ENCODE results near the gene SHISAL1.
A peak's percentile ranks its signal among the peaks of the same experiment; 100 is the strongest.

The SHISAL1 gene

DNA sequence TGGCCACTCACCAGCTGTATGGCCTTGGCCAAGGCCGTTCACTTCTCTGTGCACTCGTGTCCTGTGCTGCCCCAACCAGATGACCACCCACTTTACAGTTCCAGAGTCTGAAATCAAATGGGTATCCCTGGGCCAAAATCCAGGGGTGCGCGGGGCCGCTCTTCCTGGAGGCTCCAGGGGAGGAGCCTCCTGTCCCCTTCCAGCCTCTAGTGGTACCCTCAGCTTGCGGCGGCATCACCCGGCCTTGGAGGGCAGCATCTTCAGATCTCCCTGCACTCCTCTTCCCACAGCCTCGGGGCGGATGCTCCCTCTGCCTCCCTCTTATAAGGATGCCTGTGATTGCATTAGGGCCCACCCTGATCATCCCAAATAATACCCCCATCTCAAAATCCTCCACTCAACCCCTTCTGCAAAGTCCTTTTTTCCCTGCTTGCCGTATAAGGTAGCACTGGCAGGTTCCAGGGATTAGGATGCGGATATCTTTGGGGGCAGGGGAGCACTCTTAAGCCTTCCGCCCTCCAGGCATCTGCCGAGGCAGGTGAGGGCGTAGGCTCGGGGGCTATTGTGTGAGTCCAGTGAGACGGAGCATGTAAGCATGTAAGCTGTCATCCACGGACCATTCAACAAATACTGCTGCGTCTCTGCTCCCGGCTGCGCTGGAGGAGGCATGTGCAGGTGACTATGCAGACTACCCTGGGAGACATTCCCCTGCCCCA is 24.4 kb upstream of the SHISAL1 start:
- H3K4me3 ChIP-seq (ENCODE audit: severe bottlenecking) = no peak overlapping the region
- peaks cover 10% of the 10 kb centered on the region for H3K27me3 ChIP-seq (ENCODE audit: insufficient read depth, poor library complexity, severe bottlenecking)
- ATAC-seq (ENCODE audit: low read depth) (peak; percentile 11; the same call in 1 of the 3 replicates), DNase-seq (ENCODE audit: low spot score) (no peak)
- TF ChIP-seq, protein P1, sequence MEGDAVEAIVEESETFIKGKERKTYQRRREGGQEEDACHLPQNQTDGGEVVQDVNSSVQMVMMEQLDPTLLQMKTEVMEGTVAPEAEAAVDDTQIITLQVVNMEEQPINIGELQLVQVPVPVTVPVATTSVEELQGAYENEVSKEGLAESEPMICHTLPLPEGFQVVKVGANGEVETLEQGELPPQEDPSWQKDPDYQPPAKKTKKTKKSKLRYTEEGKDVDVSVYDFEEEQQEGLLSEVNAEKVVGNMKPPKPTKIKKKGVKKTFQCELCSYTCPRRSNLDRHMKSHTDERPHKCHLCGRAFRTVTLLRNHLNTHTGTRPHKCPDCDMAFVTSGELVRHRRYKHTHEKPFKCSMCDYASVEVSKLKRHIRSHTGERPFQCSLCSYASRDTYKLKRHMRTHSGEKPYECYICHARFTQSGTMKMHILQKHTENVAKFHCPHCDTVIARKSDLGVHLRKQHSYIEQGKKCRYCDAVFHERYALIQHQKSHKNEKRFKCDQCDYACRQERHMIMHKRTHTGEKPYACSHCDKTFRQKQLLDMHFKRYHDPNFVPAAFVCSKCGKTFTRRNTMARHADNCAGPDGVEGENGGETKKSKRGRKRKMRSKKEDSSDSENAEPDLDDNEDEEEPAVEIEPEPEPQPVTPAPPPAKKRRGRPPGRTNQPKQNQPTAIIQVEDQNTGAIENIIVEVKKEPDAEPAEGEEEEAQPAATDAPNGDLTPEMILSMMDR (IDR thresholded peaks at IDR 0.05; ENCODE audit: poor library complexity, severe bottlenecking) = no peak
- no peaks in the 10 kb centered on the region for H3K4me1 ChIP-seq (ENCODE audit: insufficient read depth, poor library complexity, severe bottlenecking)
- H3K9me3 ChIP-seq (ENCODE audit: severe bottlenecking) = no peaks in the 10 kb centered on the region
- H3K27ac ChIP-seq (ENCODE audit: poor library complexity, severe bottlenecking) = no peak overlapping the region
- no peaks in the 10 kb centered on the region for H3K36me3 ChIP-seq (ENCODE audit: low read depth)

DNA sequence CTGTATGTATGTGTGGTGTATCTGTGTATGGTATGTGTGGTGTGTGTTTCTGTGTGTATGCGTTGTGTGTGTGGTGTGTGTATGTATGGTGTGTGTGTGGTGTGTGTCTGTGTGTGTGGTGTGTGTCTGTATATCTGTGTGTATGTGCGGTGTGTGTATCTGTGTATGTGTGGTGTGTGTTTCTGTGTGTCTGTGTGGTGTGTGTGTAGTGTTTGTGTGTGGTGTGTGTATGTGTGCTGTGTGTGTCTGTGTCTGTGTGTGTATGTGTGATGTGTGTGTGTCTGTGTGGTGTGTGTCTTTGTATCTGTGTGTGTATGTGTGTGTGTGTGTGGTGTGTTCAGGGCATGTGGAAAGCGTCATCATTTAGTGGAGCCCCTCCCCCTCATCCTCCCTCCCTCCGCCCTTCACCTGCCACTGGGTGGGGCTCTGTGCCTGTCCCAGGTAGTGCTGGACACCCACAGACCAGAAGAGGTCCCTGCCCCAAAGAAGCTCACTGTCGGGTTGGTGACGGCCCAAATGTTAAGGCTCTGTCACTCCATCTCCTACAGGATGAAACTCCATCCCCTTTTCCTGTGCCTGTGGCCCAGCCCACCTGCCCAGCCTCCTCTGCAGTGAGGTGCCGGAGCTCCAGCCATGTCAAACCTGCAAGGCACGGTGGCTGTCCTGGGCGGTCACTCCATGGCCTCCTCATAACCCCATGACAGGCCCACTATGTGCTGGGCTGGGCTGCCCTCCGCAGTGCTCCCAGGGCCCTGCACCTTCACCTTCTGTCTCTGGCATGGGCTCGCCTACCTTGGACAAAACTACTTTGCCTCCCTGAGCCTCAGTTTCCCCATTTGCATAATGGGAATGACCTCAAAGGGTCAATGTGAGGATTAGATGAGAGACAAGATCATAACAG is 23.4 kb upstream of the SHISAL1 start:
- no peaks in the 10 kb centered on the region for H3K9me3 ChIP-seq (ENCODE audit: severe bottlenecking)
- peaks cover 13% of the 10 kb centered on the region for H3K27me3 ChIP-seq (ENCODE audit: insufficient read depth, poor library complexity, severe bottlenecking)
- H3K36me3 ChIP-seq (ENCODE audit: low read depth) = no peaks in the 10 kb centered on the region
- no peak overlapping the region for H3K27ac ChIP-seq (ENCODE audit: poor library complexity, severe bottlenecking)
- ATAC-seq (ENCODE audit: low read depth) (peak; percentile 69), DNase-seq (ENCODE audit: low spot score) (no peak)
- H3K4me3 ChIP-seq (ENCODE audit: severe bottlenecking) = no peak overlapping the region
- TF ChIP-seq, protein P1 (IDR thresholded peaks at IDR 0.05; ENCODE audit: poor library complexity, severe bottlenecking) = peak; percentile 52
- no peaks in the 10 kb centered on the region for H3K4me1 ChIP-seq (ENCODE audit: insufficient read depth, poor library complexity, severe bottlenecking)

DNA sequence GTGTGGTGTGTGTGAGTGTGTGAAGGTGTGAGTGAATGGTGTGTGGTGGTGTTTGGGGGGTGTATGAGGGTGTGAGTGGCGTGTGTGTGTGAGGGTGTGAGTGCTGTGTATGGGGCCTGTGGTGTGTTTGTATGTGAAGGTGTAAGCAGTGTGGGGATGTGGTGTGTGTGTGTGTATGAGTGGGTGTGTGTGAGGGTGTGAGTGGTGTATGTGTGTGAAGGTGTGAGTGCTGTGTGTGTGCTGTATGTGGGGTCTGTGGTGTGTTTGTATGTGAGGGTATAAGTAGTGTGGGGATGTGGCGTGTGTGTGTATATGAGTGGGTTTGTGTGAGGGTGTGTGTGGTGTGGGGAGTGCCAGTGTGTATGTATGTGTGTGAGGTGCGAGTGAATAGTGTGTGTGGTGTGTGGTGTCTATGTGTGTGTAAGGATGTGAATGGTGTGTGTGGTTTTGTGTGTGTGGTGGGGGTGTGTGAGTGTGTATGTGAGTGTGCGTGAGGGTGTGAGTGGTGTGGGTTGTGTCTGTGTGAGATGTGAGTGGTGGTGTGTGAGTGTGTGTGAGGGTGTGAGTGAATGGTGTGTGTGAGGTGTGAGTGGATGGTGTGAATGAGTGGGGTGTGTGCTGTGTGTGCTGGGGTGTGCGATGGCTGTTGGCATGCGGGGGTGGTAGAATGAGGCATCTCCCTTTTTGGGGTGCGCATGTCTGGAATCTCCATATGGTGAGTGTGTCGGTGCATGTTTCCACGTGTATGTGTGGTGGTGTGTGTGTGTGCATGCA is 22.5 kb upstream of the SHISAL1 start:
- Histone ChIP-seq H3K4me1 (ENCODE audit: insufficient read depth, poor library complexity, severe bottlenecking) (no peaks in the 10 kb centered on the region), H3K36me3 (ENCODE audit: low read depth) (no peaks in the 10 kb centered on the region), H3K27ac (ENCODE audit: poor library complexity, severe bottlenecking) (no peak overlapping the region), H3K9me3 (ENCODE audit: severe bottlenecking) (no peaks in the 10 kb centered on the region), H3K27me3 (ENCODE audit: insufficient read depth, poor library complexity, severe bottlenecking) (peaks cover 22% of the 10 kb centered on the region), H3K4me3 (ENCODE audit: severe bottlenecking) (no peak overlapping the region)
- ATAC-seq (ENCODE audit: low read depth) (no peak), DNase-seq (ENCODE audit: low spot score) (no peak)
- TF ChIP-seq, protein P1 (IDR thresholded peaks at IDR 0.05; ENCODE audit: poor library complexity, severe bottlenecking) = no peak

DNA sequence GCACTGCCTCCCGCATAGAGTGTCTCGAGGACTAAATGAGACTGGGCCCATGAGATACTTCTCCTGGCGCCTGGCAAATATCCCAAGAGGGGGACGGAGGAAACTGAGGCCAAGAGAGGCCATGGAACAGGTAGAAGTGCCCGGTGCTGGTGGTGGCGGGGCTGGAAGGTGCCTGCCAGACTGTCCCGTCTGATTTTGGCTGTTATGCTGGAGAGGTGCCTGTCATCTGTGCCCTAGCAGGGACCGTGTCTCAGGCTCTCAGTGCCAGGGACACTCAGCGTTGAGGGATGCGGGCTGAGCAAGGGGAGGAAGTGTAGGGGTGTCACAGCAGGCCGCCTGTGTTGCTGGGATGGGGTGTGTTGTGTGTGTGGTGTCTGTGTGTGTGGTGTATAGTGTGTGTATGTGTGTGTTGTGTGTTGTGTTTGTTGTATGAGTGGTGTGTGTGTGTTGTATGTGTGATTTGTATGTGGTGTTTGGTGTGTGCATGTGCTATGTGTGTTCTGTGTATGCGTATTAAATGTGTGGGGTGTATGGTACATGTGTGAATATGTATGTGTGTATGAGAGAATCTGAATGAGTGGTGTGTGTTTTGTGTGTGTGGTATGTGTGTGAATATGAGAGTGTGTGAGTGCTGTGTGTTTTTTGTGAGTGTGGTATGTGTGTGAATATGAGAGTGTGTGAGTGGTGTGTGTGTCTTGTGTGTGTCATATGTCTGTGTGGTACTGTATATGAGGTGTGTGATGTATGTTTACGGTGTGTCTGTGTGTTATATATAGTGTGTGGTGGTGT is 21.3 kb upstream of the SHISAL1 start:
- Histone ChIP-seq H3K36me3 (ENCODE audit: low read depth) (no peaks in the 10 kb centered on the region), H3K4me3 (ENCODE audit: severe bottlenecking) (no peak overlapping the region), H3K27ac (ENCODE audit: poor library complexity, severe bottlenecking) (no peak overlapping the region), H3K27me3 (ENCODE audit: insufficient read depth, poor library complexity, severe bottlenecking) (peaks cover 31% of the 10 kb centered on the region), H3K4me1 (ENCODE audit: insufficient read depth, poor library complexity, severe bottlenecking) (no peaks in the 10 kb centered on the region), H3K9me3 (ENCODE audit: severe bottlenecking) (no peaks in the 10 kb centered on the region)
- no peak for DNase-seq (ENCODE audit: low spot score)
- no peak for ATAC-seq (ENCODE audit: low read depth)
- TF ChIP-seq, protein P1 (IDR thresholded peaks at IDR 0.05; ENCODE audit: poor library complexity, severe bottlenecking) = no peak
